ENCODE data around the gene FPR3.
"Not testable (repeated sequence)": the region's sequence is repeated elsewhere in the genome, so short reads cannot be mapped to it uniquely, and the experiment has no call there.

The FPR3 gene

DNA sequence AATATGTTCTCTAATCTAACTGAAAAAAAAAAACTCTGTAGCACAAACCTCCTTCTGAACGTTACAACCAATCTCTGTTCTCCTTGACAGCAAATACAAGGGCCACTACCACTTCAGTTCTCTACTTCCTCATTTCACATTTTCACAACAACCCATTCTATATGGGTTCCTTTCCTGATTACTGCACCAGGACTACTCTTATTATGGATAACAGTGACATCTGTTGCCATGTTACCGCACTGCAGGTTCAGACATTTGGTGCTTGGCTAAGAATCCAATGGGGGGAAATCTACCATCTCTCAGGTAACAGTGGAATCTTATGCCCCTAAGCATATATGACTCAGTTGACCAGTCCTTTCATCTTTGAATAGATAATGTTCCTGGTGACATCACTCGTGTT, 11.6 kb upstream of the FPR3 start:
- DNase-seq (ENCODE audit: low spot score): no peak

DNA sequence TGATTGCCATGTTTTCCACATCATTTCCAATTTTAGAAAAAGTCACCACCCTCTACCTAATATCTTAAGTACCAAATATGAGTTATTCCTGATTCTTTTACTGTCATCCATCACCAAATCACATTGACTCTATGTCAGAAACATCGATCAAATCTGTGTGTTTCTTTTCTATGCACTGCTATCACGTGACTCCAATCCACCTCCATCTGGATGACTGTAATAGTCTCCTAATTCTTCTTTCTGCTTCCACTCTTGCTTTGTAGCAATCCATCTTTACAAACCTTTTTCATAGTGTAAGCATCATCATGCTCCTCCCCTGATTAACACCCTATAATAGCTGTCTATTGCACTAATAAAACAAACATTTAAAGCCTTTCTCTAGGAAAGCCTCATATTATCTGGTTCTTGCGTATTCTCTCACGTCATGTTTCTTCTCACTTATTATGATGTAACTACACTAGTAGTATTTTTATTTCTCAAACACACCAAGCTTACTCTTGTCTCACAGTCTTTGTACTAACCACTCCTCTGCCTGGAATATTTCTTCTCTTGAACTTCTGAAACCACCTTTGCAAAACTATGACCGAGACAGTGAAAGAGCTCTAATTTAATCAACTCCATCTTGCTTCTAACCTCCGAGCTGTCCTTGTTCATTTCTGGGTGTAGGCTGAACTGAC, 10.7 kb upstream of the FPR3 start:
- DNase-seq (ENCODE audit: low spot score): no peak

DNA sequence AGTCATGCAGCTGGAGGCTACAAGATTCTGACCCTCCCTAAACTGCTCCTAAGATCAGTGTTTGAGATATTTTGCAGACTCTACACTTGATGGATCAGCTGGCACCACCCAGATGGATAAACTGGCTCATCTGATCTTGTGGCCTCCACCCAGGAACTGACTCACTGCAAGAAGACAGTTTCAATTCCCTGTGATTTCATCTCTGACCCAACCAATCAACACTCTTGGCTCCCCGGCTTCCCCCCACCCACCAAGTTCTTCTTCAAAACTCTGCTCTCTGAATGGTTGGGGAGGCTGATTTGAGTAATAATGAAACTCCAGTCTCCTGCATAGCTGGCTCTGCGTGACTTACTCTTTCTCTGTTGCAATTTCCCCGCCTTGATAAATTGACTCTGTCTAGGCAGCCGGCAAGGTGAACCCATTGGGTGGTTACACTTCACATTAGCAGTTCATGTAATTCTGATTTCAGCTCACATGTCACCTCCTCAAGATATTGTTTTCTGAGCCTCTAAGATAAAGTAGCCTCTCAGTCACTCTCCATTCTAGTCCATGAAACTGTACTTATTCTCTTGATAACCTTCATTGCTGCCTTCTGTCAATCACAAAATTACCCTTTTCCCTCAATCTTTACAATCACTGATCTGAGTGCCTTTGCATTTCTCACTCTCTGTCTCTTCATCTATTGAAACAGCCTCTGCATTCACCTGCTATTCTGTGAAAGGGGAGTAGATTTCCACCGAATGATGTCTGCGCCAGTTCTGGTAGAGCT, 9.9 kb upstream of the FPR3 start:
- DNase-seq (ENCODE audit: low spot score): no peak

DNA sequence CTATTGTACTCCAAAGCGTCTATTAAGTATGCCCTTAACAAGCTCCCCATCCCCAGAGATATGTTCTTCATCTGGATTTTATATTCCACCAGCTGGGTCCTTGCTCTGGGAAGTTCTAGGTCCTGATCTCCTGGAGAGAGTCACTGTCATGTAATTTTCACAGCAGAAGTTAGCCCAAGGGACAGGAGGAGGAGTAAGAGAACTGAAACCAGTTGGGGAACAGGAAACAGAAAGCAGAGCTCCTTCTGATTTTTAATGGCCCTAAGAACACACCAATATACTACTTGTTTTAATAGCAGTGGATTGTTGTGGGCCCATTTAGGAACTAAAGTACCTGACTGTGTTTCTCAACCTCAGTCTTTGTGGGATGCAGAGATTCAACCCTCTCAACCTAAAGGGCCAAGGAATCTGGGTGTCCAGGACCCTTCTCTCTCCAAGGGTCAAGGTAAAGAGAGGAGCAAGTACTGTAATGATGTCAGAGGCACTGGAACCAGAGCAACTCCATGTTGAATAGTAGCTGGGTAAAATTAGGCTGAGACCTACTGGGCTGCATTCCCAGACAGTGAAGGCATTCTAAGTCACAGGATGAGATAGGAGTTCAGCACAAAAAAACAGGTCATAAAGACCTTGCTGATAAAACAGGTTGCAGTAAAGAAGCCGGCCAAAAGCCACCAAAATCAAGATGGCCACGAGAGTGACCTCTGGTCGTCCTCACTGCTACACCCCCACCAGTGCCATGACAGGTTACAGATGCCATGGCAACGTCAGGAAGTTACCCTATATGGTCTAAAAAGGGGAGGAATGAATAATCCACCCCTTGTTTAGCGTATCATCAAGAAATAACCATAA, 8.1 kb upstream of the FPR3 start:
- DNase-seq (ENCODE audit: low spot score): no peak

DNA sequence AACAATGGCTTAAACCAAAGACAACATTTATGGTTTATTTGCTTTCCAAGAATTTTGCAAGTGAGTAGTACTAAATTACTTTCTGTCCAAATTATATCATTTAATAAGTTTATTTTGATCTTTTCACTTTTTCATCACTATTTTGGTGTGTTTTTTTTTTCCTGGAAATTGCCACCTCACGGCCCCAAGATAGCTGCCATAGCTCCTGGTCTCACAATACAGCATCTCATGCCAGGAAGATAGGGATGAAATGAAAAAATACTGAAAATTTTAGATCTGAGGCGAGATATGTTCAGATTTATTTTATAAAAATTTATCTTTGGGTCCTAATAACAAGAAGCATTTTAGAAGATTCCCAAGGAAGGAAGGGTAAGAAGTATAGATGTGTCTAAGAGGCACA, 6.9 kb upstream of the FPR3 start:
- DNase-seq (ENCODE audit: low spot score): no peak

DNA sequence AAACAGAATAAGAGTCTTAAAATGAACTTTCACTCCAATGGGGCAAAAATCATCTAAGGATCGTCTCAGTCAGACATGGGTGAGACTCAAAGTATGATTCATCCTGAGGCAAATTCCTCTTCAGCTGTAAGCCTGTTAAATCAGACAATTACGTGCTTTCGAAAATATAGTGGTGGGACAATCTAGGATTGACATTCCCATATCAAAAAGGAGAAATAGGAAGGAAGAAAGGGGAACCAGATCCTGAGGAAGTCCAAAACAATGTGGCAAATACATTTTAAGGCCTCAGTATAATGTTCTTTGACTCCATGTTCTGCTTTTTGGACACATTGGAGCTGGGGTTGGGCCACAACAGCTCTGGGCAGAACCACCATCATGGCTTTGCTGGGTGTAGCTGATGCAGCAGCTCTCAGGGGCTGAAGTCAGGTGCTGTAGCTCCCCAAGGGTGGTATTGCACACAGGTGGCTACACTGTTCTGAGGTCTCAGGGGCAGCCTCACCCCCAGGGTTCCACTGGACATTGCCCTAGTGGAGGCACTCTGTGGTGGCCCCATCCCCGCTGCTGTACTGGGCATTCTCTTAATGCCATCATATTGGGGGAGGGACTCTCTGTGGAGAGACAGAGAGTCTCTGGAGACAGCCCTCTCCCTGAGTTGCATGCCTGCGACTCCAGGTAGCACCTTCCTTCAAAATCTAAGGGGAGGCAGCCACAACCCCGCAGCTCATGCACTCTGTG, 5.7 kb upstream of the FPR3 start:
- DNase-seq (ENCODE audit: low spot score): no peak

DNA sequence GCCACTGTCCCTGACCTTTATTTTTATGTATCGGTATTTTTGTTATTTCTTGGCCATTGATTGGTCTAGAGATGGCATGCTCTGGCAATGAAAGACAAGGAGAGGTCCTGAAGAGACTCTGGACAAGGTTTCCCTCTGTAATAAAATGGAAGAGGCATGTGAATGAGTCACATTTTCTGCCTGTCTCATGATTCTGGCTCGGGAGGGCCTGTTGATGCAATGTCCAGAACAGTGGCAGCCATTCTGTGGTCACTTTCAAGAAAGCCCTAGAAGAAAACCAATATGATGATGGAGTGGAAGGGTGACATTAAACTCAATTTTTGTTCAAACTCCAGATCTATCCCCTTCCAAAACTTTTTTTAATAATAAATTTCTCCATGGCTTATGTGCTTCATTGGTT, 2.0 kb upstream of the FPR3 start:
- no peak for DNase-seq (ENCODE audit: low spot score)

DNA sequence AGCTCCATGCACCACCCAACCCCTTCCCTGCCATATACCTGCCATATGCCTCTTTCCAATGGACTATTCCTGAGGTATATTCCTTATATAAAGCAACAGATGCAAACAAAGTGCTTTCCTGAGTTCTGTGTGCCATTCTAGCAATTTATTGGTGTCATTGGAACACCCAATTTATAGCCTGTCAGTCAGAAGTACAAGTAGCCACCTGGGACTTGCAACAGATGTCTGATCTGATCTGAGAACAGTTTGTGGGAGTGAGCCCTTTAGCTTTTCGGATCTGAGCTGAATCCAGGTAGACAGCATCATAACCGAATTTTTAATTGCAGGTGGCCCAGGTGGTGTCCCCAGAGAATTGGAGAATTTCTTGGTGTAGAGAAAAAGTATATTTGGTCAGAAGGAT, 963 bp upstream of the FPR3 start:
- DNase-seq (ENCODE audit: low spot score): no peak

DNA sequence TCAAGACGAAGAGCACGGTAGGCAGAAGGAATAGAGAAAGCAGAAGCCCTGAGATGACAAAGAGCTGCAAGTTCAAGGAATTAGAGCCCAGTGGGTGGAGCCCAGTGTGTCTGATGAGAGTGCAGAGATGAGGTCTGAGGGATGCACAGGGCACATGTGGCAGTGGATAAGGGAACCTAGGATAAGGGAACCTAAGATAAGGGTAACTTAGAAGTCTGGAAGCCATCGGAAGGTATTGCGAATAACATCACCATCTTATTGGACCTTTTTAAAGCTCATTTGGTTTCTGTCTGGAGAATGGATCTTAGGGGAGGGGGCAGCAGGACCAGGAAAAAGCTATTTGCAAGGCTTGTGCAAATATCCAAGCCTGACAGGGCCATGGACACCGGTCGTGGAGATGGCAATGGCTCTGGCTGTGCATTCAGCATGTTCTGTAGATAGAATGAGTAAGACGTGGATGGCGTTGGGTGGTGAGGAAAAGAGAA, 1.3 kb downstream of the FPR3 start:
- DNase-seq (ENCODE audit: low spot score): no peak

DNA sequence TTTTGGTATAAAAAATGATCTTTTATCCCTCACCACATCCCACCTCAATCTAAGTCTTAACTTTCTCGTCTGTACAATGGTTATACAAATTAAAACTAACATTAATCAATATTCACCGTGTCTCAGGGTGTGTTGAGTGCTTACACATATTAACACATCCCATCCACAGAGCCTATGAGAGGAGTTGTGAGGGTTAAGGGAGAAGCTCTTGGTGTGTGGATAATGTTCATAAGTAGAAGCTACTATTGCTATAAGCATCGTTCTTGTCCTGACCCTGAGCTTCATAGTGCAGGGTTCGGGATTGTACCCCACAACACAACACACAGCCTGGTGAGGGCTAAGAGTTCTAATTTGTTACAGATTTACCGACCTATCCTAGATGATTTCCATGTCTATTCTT, 2.5 kb downstream of the FPR3 start:
- DNase-seq (ENCODE audit: low spot score): no peak

DNA sequence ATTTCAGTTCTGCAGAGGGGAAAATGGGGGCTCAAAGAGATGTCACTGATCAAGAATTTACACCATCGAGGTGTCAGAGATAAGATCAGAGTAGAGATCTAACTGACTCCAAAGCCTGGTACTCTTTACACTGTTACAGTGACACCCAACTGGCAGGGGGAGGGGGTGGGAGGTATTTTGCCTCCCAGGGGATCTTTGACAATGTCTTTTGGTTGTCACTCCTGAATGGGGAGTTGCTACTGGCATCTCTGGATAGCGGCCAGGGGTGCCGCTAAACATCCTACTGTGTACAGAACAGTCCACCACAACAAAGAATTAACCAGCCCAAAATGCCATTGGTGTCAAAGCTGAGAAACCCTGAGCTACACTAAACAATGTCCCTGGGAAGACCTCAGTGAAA, 3.1 kb downstream of the FPR3 start:
- no peak for DNase-seq (ENCODE audit: low spot score)

DNA sequence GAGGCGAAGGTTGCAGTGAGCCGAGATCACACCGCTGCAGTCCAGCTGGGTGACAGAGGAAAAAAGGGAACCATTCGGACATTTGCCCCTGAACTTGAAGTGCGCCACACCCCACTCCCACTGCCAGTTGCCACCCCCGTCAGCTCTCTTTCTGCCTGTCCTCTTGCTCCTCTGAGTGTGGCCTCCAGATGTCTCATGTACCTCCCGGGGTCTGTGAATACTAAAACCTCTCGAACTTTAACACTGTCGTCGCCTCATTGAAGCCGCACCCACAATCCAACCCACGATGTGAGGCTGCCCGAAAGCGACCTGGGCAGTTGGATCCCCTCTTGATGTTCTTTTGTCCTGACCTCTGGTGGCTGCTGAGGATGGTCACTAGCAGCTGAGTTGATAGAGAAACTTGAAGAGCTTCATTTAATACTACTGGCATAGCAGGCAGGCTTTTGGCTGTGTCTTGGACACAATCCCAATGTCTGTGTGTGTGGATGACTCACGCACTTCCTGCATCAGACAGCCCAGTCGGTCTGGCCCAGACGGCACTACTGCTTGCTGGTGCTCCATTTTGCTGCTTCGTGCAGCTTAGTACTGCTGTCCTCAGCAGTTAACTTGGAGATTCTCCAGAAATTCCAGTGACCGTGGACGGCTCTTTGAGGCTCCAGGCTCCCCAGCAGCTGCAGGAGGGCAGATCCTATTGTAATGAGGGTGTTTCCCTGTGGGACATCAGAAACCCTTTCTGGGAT, 4.2 kb downstream of the FPR3 start:
- DNase-seq (ENCODE audit: low spot score): no peak

DNA sequence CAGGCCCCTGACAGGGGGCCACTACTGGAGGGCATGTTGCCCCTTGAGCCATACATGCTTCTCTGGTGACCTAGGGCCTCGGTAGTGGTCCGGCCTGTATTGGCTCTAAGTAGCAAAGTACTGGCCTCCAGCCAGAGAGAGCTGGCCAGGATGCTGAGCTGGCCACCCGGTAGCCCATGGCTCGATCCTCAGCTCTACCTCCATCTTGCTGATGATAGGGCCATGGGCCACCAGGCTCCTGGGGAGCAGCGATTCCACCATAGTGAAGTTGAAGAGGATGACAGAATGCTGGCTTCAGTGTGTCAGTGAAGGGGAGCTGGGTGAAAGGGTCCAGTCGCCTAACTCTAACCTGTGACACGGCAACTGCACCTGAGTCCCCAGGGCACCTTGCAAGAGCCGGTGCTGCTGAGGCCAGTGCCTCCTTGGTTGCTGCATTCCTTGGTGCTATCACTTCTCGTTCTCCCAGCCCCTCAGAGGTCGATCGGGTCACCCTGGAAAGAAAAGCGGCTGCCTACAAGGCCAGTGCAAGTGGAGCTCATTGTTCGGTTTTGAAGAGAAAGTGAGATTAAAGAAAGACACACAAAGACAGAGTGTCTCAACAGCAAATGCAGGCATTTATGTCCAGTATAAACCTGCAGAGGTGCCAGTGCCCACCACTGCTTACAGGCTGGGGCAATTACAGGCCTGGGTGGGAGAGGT, 5.0 kb downstream of the FPR3 start:
- no peak for DNase-seq (ENCODE audit: low spot score)

DNA sequence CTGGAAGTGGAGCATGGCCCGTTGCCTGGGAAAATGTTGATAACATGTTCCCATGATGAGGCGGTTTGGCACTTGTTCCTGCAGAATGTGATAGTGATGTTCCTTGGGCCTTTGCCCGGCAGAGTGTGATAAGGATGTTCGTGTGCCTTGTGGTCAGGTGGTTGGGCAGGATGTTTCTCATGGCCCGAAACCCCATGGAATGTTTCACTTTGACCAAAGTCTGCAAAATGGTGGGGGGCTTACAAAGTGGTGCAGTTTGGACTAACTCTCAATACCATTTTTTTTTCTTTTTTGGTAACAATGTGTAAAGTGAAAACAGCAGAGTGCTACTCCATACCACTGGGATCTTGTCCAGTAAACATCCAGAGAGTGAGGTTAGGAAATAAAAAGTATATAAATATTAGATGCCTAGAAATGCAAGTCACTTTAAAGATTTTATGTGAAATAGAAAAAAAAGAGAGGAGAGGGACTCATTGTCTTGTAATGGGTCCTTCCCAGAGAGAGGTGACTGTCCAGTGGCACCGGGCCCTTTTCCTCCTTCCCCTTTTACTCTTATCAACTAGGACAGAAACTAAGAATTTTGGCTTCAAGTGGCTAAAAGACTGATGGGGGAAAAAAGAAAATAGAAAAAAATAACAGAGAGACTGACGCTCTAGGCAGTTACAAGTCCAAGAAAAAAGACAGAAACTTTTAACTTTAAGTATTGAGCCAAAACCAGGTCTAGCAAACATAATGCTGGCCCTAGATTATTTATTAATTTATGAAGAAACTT, 5.7 kb downstream of the FPR3 start:
- no peak for DNase-seq (ENCODE audit: low spot score)

DNA sequence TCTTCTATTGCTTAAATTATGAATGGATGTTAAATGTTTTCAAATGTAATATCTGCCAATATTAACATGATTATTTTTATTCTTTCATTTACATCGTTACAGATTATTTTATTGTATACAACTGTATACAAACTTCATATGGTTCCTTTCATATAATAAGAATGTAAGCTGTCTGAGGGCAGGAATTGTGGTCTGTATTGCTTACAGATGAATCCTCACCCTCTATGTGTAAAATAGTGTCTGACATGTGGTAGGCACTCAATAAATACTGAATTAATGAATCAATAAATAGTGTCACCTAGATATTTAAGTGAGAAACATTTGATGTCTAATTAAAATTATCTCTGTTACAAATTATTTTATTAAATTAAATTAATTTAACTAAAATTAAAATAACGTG, 7.8 kb downstream of the FPR3 start:
- DNase-seq (ENCODE audit: low spot score): no peak

DNA sequence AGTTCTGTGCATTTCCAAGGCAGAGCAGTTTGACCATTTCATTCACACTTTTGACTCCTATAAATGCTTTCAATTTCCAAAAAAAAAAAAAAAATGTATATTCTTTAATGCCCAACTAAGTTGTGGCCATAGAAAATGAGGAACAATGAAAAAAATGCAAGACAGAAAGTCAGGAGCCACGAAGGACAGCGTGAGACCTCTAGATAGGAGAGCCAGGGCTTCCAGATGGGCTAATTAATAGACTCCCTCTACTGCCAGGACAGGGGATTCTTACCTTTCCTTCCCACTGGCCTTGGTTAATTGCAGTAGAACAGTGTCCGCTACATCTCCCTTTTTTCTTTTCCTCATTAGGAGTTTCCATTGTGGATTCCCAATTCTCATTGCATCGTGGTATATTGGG, 8.6 kb downstream of the FPR3 start:
- DNase-seq (ENCODE audit: low spot score): no peak

DNA sequence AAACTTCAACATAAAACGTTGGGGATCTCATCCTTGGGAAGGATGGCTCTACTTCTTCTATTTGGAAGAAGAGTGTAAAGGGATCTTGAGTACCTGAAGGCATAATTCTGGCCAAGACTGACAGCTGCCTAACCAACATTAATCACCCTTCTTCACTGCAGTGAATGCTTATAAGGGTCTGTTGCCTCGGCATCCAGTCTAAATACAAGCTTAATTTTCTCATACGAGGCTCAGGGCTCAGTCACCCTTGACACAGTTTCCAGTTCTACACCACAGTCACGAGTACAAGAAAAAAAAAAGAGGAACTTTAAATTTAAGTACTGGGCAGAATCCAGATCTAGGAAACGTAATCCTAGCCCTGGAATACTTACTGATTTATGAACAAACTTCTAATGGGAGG, 9.0 kb downstream of the FPR3 start:
- DNase-seq (ENCODE audit: low spot score): no peak

DNA sequence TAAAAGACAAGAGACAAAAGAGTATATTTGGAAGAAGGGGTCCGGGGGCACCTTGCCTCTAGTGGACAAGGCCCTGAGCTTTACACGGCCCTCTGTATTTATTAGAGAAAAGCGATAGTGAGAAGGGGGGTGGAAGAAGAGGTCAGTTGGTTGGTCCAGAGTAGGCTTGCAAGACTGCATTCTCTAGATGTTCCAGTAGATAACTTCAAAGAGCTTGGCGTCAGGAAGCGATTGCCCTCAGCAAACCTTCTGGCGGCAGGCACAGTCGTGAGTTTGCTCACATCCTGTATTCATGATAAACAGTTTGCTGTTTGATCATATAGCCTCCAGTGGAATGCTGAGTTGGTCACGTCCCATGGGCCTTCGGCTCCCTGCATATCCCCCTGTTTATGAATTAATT, 9.8 kb downstream of the FPR3 start:
- not testable (repeated sequence) for DNase-seq (ENCODE audit: low spot score)

DNA sequence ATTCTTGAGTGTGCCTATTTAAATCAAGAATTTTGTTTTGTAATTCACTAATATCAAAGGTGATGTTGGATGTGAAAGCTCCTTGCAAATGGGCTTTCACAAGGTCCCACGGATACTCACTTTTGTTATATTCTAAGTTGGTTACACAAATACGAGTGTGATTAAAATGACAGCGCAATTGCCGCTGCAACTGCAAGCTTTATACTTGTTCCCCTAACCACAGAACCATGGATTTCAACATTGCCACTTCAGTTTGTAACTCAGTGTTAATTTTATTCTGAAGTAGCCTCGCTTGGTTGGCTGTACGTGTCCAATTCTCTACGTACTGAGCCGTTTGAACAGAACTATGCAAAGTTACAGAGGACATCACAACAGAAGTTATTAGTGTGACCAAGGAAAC, 10.4 kb downstream of the FPR3 start:
- not testable (repeated sequence) for DNase-seq (ENCODE audit: low spot score)

DNA sequence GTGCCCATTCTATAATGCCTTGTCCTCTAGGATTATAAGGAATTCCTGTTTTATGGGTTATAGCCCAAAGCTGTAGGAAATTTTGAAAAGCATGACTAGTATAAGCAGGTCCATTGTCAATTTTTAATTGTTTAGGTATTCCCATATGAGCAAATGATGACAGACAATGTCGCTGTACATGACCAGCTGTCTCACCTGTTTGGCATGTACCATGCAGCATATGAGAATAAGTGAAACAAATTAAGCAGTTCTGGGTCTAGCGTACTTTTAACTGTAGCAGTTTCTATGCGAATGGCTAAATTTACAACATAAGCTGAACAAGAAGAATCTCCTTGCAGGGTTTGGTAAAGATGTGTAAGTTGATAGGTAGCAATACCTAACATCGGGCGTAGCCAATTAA, 11.6 kb downstream of the FPR3 start:
- DNase-seq (ENCODE audit: low spot score): not testable (repeated sequence)

All from SK-N-DZ (cell line).